K562 (cell line): ENCODE data around the gene HMGN1. TPM values are rescaled to one million over a fixed set of nuclear protein-coding genes. Genes with fewer than 3 reads are reported as not detected.

Experiments used
- ATAC-seq: fragments of 200-7000 bp; cut with Tn5 transposase; 3 replicates; pipeline ENCODE4 v1.9.1; 2020; ENCODE audit warnings: moderate library complexity
- BruUV-seq: library from RNA; stranded (reverse); fragments of 400-500 nt; replicated peaks from 2 replicates; lab custom pipeline; 2021; lab: Mats Ljungman, UMichigan
- CTCF ChIA-PET: fragments of 300-600 bp; formaldehyde crosslinking; extraction: SDS; loops from one replicate; lab custom pipeline; 2021; ENCODE audit warnings: low intra/inter-chr PET ratio; lab: Yijun Ruan, JAX
- POLR2A ChIA-PET: fragments of 300-600, 350-650 bp; sonication (Branson Sonifier 250); formaldehyde crosslinking; extraction: SDS; loops from one replicate; lab custom pipeline; 2021; ENCODE audit warnings: antibody characterized with exemption, inconsistent platforms; lab: Yijun Ruan, JAX
- DNase-seq, 4 experiments: peaks; one replicate each; pipeline versions ENCODE4 v3.0.0 to v3.0.0-alpha.2; 2011 to 2018; ENCODE audit warnings: low spot score in 3 of 4, mixed read lengths in 3 of 4; ENCODE audit errors: extremely low read depth in 1 of 4
- FAIRE-seq: peaks from 2 replicates; lab custom pipeline; 2011; peaks lifted over from hg19 to GRCh38; lab: Jason Lieb, UNC
- H2AFZ ChIP-seq: 2 replicates; pipeline ENCODE4 v1.6.0; 2011; ENCODE audit warnings: low read depth, low read length, control low read depth, inconsistent platforms
- H3K27ac ChIP-seq: fragments of 200-600 bp; 3 replicates; pipeline ENCODE4 v1.8.0; 2011; ENCODE audit warnings: low read depth, mild to moderate bottlenecking, control low read depth, inconsistent platforms, low read length, moderate library complexity, mixed read lengths; ENCODE audit errors: extremely low read depth
- H3K27me3 ChIP-seq, 2 experiments: fragments of 300-600 bp in 1 of 2; 2 replicates in 1 of 2; 3 replicates in 1 of 2; pipeline versions ENCODE4 v1.6.0 to v1.8.0; 2011; ENCODE audit warnings: inconsistent platforms in 2 of 2, low read length in 2 of 2, mild to moderate bottlenecking in 1 of 2, mixed read lengths in 1 of 2, moderate library complexity in 1 of 2; ENCODE audit not compliant: control insufficient read depth in 2 of 2, insufficient read depth in 2 of 2
- H3K36me3 ChIP-seq: fragments of 300-600 bp; 3 replicates; pipeline ENCODE4 v1.8.0; 2011; ENCODE audit warnings: mild to moderate bottlenecking, low read length, inconsistent platforms; ENCODE audit not compliant: control insufficient read depth, insufficient read depth
- H3K4me1 ChIP-seq, 2 experiments: fragments of 200-600 bp in 1 of 2; replicated peaks in 1 of 2; 2 replicates in 1 of 2; 3 replicates in 1 of 2; pipeline versions ENCODE4 v1.5.1 to v1.8.0; 2011; ENCODE audit warnings: inconsistent platforms in 2 of 2, low read length in 2 of 2, mild to moderate bottlenecking in 1 of 2, mixed read lengths in 1 of 2, moderate library complexity in 1 of 2; ENCODE audit not compliant: control insufficient read depth in 2 of 2, insufficient read depth in 2 of 2
- H3K4me2 ChIP-seq: 2 replicates; pipeline ENCODE4 v1.6.1; 2011; ENCODE audit warnings: low read length, control low read depth, inconsistent platforms, mixed read lengths; ENCODE audit not compliant: insufficient read depth
- H3K4me3 ChIP-seq: fragments of 200-600 bp; sonication (generic), shearing (Covaris generic); 2 replicates; pipeline ENCODE4 v1.5.1; 2016; ENCODE audit warnings: control low read depth, inconsistent platforms
- H3K79me2 ChIP-seq: fragments of 200-600 bp; 3 replicates; pipeline ENCODE4 v1.8.0; 2011; ENCODE audit warnings: low read length, inconsistent platforms; ENCODE audit not compliant: control insufficient read depth, insufficient read depth
- H3K9ac ChIP-seq, 2 experiments: 2 replicates each; pipeline versions ENCODE4 v1.6.0 to v1.6.1; 2011; ENCODE audit warnings: low read depth in 2 of 2, low read length in 2 of 2, control low read depth in 1 of 2, inconsistent platforms in 1 of 2, mild to moderate bottlenecking in 1 of 2, mixed read lengths in 1 of 2; ENCODE audit not compliant: insufficient read depth in 1 of 2
- H3K9me1 ChIP-seq: one replicate; pipeline ENCODE4 v1.6.0; 2011; ENCODE audit warnings: inconsistent platforms, mild to moderate bottlenecking, low read length, moderate library complexity; ENCODE audit not compliant: control insufficient read depth, insufficient read depth
- H3K9me3 ChIP-seq: replicated peaks from 2 replicates; pipeline ENCODE4 v1.5.1; 2011; ENCODE audit warnings: low read depth, low read length, inconsistent platforms; ENCODE audit not compliant: control insufficient read depth, insufficient read depth
- H4K20me1 ChIP-seq: replicated peaks from 2 replicates; pipeline ENCODE4 v1.6.1; 2011; ENCODE audit warnings: low read length, inconsistent platforms, mixed read lengths; ENCODE audit not compliant: control insufficient read depth, insufficient read depth
- CBX1 ChIP-seq: sonication (generic); IDR thresholded peaks from 2 replicates; pipeline ENCODE4 v1.6.1; 2016; ENCODE audit warnings: antibody characterized with exemption, low read depth, mild to moderate bottlenecking
- CHCHD3 ChIP-seq: fragments of 250-450 bp; sonication (Bioruptor Pico); IDR thresholded peaks from 2 replicates; pipeline ENCODE4 v2.1.2; 2022; ENCODE audit warnings: mild to moderate bottlenecking
- HLTF ChIP-seq: fragments of 450-650 bp; IDR thresholded peaks from 2 replicates; pipeline ENCODE4 v1.6.1; 2016
- JUN ChIP-seq, 2 experiments: sonication (generic) in 1 of 2; formaldehyde crosslinking in 1 of 2; IDR thresholded peaks; 2 replicates each; pipeline versions ENCODE4 v1.6.1 to v1.8.0; 2012 to 2022; ENCODE audit warnings: borderline replicate concordance in 2 of 2, mild to moderate bottlenecking in 2 of 2, improper control_type of control experiment in 1 of 2, low read depth in 1 of 2, low read length in 1 of 2, missing genetic modification reagents in 1 of 2
- POLR2AphosphoS2 ChIP-seq: IDR thresholded peaks from 2 replicates; pipeline ENCODE4 v1.6.1; 2012; ENCODE audit warnings: low read length, improper control_type of control experiment
- POLR2G ChIP-seq: fragments of 200-400 bp; formaldehyde crosslinking; IDR thresholded peaks from 2 replicates; pipeline ENCODE4 v1.6.1; 2017; ENCODE audit warnings: low read depth, mild to moderate bottlenecking, antibody characterized with exemption, low read length, moderate library complexity
- WGBS: fragments of 100-300 bp; shearing (Covaris generic); methylation state at CpG from one replicate; pipeline ENCODE4 v1.1.6; 2016; ENCODE audit warnings: low coverage, mixed read lengths; ENCODE audit not compliant: insufficient coverage; ENCODE audit errors: missing lambda C conversion rate; 5-methylcytosine and 5-hydroxymethylcytosine counted together
- in situ Hi-C: fragments of 300-500 bp; cut with MboI; formaldehyde crosslinking; loops from 4 replicates; pipeline ENCODE4 v1.15.0; 2018; ENCODE audit warnings: inconsistent platforms, mixed read lengths
- intact Hi-C: fragments of 100-400 bp; cut with micrococcal nuclease; formaldehyde crosslinking; loops from 2 replicates; pipeline ENCODE4 v1.14.2; 2022
- polyA plus RNA-seq, 8 experiments: library from polyadenylated mRNA; depleted of rRNA in 4 of 8; stranded (reverse) in 5 of 8; unstranded in 3 of 8; fragments of >200 nt; fragmentation: Nextera tagmentation in 2 of 8; fragmentation: Illumina TruSeq in 1 of 8; extraction: Ambion mirVana in 2 of 8; extraction: Trizol in 1 of 8; gene quantifications; 2 replicates each; pipeline versions ENCODE4 v1.2.1 to v1.2.3, GENCODE V29; 2011 to 2014; ENCODE audit warnings: inconsistent platforms in 1 of 8, missing spikeins in 1 of 8
- total RNA-seq, 7 experiments: library from RNA; depleted of rRNA in 6 of 7; stranded (reverse); fragments of >200 nt in 6 of 7; fragmentation: Illumina TruSeq in 2 of 7; extraction: Trizol in 2 of 7; gene quantifications; 2 replicates each; pipeline versions ENCODE4 v1.2.1 to v1.2.3, GENCODE V29; 2011 to 2021; ENCODE audit warnings: low replicate concordance in 1 of 7
- TF ChIP-seq, protein P1 (sequence below): fragments of 450-650 bp; IDR thresholded peaks from 2 replicates; pipeline ENCODE4 v1.6.1; 2016; ENCODE audit warnings: antibody characterized with exemption

HMGN1 gene
- total and polyA plus RNA-seq, 9 of the 15 experiments (the other 6 are each of a cell fraction or from before 2014, with no cell fraction given), result 124 to 626 (median 498) TPM

DNA sequence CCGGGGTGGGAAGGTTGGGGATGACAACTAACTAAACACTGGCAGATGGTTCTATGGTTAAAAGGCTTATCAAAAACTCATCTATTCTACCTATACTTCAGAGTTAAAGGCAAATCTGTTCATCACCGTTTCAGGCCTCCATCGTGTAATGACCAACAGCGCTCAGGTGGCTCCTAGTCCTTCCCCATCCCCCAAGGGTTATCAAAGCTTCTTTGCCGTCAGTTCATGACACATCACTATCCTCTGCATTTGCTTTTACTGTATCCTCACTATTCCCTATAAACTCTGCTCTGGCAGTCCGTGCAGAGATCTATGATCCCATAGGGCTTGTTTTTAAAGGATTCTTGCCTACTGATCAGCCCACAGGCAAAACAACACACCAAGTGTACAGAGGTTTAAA is 8.2 kb downstream of the HMGN1 start:
- no TSS peak for BruUV-seq
- Histone ChIP-seq H2AFZ (no peak overlapping the region), H3K9ac (no peak overlapping the region), H3K27ac (no peak overlapping the region), H3K27me3 (no peaks in the 10 kb centered on the region), H3K9me1 (peaks cover 7% of the 10 kb centered on the region), H3K9me3 (no peaks in the 10 kb centered on the region), H3K4me3 (no peak overlapping the region), H3K36me3 (peaks cover 43% of the 10 kb centered on the region), H4K20me1 (peaks cover 5% of the 10 kb centered on the region), H3K4me1 (peaks cover 5 to 7% of the 10 kb centered on the region in 2 experiments; a peak in 4 of 5 replicates), H3K79me2 (peaks cover 18% of the 10 kb centered on the region), H3K4me2 (no peak overlapping the region)
- no peak for DNase-seq
- in situ Hi-C loops, result no loop called here
- intact Hi-C loops, result no loop called here
- ATAC-seq, result peak; percentile 51
- TF ChIP-seq POLR2AphosphoS2 (0 out of 2 replicates have a peak, but pooled peaks have one; percentile 38), CHCHD3 (CRISPR knock-in tag) (0 out of 2 replicates have a peak, but pooled peaks have one; percentile 16), POLR2G (0 out of 2 replicates have a peak, but pooled peaks have one; percentile 37), JUN (IDR thresholded peaks at IDR 0.05; ENCODE audit: borderline replicate concordance, low read depth, low read length) (no peak), JUN (CRISPR knock-in tag; IDR thresholded peaks at IDR 0.05; ENCODE audit: borderline replicate concordance) (no peak), CBX1 (no peak), HLTF (no peak)
- TF ChIP-seq, protein P1, sequence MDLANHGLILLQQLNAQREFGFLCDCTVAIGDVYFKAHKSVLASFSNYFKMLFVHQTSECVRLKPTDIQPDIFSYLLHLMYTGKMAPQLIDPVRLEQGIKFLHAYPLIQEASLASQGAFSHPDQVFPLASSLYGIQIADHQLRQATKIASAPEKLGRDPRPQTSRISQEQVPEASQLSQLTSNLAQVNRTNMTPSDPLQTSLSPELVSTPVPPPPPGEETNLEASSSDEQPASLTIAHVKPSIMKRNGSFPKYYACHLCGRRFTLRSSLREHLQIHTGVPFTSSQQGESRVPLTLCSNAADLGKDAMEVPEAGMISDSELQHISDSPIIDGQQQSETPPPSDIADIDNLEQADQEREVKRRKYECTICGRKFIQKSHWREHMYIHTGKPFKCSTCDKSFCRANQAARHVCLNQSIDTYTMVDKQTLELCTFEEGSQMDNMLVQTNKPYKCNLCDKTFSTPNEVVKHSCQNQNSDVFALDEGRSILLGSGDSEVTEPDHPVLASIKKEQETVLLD, result no peak
- POLR2A ChIA-PET, result interaction anchor here (0.5 to 5.9 kb wide), 11 partner anchors 8 to 111 kb away, joined by 3 to 39 read pairs (median 3); partner anchors contain the start of genes HMGN1 and SH3BGR
- 40% methylated on average over 6 of the region's 6 CpGs for WGBS
- CTCF ChIA-PET, result no interaction called here
- FAIRE-seq, result no peak
